NCI-H146 treated with DMSO at 0.1 percent for 48 hours (cell line): ENCODE results near the gene NFASC.

Source experiments
- DNase-seq: peaks from one replicate; lab custom pipeline; 2025; ENCODE audit not compliant: unreplicated experiment; lab: John Stamatoyannopoulos, UW

The NFASC gene

DNA sequence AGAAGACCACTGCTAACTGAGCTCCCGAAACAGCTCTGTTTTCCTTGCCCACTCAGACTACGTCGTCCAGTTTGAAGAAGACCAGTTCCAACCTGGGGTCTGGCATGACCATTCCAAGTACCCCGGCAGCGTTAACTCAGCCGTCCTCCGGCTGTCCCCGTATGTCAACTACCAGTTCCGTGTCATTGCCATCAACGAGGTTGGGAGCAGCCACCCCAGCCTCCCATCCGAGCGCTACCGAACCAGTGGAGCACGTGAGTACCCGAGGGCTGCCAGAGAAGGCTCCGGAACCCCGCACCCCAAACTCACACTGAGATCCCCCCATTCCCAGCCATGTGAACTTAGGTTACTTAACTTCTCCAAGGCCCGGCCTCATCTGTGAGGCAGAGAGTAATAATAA lies 108.6 kb downstream of the NFASC start:
- DNase-seq, result no peak

- no peak for DNase-seq
Measured at GRCh38 chr1:204979891-204980649, 109.4 kb downstream of the NFASC start.

DNA sequence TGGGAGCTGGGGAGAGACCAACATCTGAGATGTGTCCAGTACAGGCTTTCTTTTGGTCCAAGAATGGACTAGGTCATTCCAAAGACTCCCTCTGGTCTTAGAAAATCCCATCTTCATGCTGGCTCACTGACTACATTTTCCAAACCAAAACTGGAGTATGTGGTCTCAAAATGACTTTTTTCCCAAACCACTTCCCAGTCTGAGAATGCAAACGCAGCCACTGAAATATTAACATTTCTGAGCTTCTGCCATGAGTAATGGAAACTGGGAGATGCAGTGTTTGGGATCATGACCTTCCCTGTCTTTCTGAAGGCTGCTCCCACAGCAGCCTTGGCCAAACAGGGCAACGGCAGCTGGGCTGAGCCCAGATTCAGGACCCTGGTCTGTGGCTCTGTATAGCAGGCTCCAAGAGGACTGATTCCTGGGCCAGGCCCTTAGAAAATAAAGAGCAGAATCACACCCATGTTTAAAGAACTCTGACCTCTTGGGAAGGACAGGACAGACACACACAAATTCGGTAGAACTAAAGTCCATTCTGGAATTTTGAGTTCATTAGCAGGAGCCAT lies 110.3 kb downstream of the NFASC start:
- DNase-seq, result no peak

GRCh38 chr1:204983136-204983535 lies 112.5 kb downstream of the NFASC start:
- DNase-seq, result no peak

DNA sequence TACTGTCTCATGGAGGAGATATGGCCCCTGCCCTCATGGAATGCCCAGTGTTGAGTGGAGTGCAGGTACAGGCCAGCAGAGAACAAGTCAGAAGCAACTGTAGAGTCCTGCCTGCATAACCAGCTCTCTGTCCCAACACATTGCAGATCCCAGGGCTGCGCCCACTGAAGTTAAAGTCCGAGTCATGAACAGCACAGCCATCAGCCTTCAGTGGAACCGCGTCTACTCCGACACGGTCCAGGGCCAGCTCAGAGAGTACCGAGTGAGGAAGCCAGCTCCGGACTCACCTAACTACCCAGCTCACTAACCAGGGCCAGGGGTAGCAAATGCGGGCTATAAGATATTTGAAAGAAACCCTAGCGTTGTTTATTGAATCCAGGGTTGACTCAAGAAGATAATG lies 113.2 kb downstream of the NFASC start:
- no peak for DNase-seq

DNA sequence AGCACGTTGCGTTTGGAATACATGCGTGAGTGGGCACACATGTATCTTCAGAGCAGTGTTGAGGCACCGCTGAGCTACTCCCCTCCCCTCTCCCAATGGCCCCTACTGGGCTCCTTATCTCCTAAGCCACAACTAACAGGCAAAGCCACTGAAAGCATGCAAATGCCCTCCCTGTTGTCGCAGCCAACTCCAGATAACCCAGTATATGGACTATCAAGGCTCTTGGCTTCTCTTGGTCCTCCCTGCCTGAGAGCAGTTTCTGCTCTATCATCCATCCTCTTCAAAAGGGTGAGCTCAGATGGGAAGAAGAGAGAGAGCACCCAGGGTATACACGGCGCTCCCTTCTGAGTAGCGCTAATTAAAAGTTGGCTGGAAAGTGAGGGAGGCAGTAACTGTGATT lies 113.8 kb downstream of the NFASC start:
- DNase-seq, result no peak

- DNase-seq, result no peak
Measured at GRCh38 chr1:204986181-204986580, 115.5 kb downstream of the NFASC start.

DNA sequence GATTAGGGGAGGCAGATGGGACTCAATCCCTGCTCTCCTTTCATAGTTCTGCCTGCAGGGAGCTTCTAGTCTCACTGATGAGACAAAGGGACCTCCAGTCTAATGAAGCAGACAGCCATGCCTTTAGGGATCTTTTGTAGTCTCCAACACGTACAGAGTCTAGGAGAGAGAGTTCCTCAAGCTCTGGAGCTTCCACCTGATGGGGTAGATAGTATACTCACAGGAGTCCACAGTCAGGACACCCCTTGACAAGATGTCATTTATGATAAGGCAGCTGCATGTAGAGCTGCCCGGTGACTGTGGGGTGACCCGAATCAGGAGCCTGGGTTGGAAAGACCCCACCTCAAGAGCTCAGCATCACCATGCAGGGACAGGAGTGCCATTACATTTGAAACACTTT lies 117.0 kb downstream of the NFASC start:
- no peak for DNase-seq

- DNase-seq, result no peak
Measured at GRCh38 chr1:204988196-204988595, 117.5 kb downstream of the NFASC start.

DNA sequence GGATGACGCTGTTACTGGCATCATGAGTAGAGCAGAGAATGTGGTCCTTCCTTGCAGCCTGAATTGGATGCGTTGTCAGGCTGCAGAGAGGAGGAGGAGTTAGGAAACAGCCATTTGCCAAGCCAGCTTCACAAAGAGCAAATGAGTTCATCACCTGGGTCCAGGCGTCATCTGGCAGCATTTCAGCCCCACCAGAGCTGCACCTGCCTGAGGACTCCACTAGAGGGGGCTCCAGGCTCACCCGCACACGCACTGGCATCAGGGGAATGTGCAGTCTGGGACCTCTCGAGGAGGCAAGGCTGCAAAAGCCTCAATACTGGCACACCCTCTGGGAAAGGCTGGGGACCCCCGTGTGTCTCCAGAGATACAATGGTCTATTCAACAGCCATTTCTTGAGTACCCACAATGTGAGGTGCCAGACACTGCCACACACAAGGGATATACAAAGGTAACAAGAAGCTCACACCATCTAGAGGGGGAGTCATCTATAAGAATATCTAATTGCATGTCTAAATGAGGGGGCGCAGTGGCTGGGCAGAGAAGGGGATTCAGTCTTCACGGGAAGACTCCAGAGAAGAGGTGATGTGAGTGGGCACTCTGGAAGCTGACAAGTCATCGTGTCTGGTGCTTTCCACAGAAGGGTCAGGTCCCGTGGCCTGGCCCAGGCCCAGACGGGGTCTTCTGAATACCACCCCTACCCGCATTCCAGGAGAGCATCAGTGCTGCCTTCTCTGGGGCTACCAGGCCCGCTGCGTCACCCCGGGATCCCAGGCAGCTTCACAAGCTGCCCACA lies 118.8 kb downstream of the NFASC start:
- peak; percentile 48 for DNase-seq

- DNase-seq, result no peak
Measured at GRCh38 chr1:204990059-204990664, 119.5 kb downstream of the NFASC start.

DNA sequence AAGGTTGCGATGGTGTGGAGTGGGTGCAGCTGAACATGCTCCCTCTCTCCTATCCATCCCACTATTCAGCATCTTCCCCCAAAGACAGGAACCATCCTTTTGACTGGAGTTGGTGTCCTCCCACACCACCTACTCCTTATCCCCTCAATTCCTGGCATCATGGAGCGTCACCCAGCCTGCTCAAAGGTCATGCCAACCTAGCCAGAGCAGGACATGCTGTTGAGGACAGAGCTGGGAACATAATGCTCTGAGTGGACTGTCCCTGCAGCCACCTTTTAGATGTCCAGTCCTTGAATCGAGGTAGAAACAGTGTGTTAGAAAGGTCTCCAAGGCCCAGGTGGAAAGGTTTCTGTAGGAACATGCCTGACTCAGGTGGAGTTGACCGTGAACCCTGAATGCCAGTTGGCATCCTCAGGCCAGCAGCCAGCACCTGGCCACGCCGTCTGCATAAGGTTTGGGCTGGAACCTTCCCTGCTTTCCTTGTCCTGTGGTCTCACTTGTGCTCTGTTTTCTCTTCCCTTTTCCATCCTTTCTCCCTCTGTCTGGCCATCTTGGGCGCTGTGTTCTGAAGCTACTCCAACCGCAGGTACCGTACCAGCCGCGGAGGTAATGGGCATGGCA lies 120.2 kb downstream of the NFASC start:
- no peak for DNase-seq

DNA sequence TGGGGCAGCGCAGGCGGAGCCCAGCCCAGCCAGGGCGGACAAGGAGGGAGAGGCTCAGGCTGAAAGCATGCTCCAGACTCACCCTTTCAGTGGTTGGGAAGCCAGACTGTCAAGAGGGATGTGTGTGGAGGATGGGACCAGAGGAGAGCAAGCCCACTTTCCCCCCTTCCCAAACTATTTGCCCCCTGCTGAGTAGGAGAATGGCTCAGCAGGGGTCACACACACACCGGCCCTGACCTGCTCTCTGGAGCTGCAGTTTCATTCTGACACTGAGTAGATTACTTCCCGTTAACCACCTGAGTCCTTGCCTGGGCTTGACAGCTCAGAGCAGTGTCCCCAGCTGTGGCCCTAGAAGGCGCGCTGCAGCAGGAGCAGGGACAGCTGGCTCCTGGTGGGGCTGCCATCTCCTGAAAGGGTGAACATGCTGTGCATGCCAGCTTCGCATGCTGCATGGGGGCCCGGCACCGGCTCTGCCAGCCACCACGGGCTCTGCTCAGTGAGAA lies 120.7 kb downstream of the NFASC start:
- DNase-seq, result peak; percentile 78

DNA sequence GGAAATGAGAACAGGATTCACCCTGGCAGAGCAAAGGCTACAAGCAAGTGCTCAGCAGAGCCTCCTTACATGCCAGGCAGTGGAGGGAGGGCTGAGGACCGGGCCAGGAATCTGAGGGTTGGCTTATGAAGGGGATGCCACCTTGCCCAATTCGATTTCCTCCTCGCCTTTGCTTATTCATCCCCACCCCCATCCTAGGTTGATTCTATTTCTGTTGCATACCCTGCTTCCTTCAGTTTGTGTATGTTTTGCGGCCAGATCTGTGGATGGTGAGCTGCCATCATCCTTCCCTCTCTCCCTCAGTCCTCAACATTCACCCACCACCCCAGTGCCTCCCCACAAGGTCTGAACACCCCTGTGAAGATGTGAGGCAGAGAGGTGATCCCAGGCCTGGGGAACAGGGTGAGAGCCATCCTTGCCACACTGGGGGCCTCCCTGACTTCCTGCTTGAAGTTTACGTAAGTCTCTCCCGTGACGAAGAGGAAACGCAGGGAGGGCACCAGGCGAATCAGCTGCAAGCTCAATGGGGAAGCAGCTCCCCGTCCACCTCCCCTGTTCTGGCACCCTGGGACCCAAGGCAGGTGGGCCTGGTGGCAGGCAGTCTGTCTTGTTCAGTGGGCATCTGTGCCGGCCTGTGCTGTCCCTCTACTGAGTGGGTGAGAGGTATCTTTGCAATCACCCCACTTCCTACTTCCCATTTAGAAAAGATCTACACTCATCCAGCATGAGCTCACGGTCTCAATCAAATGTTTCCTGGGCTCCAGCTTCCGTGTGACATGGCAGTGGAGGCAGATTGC lies 121.7 kb downstream of the NFASC start:
- DNase-seq, result no peak

DNA sequence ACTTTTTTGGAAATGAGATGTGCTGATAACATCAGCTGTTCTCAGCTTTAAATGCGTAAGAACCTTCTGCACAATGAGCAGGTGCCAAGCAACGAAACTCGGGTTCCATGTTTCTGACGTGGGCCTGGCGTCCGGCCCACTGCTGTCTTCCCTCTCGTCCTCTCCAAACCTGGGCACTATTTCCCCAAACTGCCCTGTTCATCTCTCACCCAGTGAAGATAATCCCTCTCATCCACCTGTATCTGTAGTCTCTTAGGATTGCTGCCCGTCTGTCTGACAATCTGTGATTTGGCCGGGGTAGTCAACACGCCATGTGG lies 122.3 kb downstream of the NFASC start:
- no peak for DNase-seq

- DNase-seq, result no peak
Measured at GRCh38 chr1:204994086-204994862, 123.6 kb downstream of the NFASC start.

DNA sequence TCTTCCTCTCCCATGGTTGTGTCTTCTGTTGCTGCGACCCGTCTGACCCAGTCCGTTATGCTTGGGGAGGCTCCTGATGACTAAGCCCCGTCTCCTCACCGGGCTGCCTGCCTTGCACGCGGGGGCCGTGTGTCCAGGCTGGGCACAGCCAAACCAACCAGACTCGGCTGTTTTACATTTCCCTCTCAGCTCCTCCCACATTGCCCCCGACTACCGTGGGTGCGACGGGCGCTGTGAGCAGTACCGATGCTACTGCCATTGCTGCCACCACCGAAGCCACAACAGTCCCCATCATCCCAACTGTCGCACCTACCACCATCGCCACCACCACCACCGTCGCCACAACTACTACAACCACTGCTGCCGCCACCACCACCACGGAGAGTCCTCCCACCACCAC lies 126.3 kb downstream of the NFASC start:
- DNase-seq, result no peak

GRCh38 chr1:204997591-204998355 lies 127.1 kb downstream of the NFASC start:
- no peak for DNase-seq

DNA sequence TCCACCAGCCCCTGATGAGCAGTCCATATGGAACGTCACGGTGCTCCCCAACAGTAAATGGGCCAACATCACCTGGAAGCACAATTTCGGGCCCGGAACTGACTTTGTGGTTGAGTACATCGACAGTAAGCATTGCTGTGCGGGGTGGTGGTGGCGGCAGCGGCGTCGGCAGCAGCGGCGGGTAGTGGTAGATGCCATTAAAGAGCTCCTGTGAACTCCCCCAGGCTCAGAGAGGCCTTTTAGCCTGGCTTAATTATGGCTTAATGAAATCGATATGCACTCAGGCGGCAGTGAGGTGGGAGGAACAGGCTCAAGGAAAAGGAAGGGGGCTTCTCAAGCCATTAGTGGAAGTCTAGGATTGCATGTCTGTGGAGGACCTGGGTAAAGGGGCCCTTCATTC lies 130.5 kb downstream of the NFASC start:
- DNase-seq, result no peak
